Fibroblast of upper back skin (primary cell): ENCODE data around the gene STX11.

Experiments used
- DNase-seq: peaks from one replicate; pipeline ENCODE4 v3.0.0-alpha.2; 2013

Gene STX11

GRCh38 chr6:144143878-144144277 is 6.4 kb upstream of the STX11 start:
- no peak for DNase-seq

DNA sequence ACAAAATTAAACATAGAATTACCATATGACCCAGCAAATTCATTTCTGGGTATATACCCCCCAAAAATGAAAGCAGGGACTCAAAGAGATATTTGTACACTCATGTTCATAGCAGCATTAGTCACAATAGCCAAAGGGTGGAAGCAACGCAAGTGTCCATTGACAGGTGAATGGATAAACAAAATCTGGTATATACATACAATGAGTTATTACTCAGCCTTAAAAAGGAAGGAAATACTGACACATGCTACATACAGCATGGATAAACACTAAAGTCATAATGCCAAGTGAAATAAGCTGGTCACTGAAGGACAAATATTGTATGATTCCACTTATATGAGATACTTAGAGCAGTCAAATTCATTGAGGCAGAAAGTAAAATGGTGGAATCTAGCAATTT is 5.3 kb upstream of the STX11 start:
- DNase-seq = no peak

DNA sequence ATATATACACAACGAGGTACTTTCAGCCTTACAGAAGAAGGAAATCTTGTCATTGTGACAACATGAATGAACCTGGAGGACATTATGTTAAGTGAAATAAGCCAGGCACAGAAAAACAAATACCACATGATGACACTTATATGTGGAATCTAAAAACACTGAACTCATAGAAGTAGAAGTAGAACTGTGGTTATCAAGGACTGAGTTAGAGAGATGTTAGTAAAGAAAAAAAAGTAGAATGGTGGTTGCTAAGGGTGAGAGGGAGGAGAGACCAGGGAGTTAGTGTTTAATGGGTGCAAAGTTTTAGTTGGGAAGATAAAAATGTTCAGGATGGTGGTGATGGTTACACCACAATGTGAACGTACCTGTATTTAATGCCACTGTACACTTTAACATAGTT is 4.8 kb upstream of the STX11 start:
- no peak for DNase-seq

GRCh38 chr6:144148886-144149285 is 1.4 kb upstream of the STX11 start:
- peak; percentile 72 for DNase-seq

DNA sequence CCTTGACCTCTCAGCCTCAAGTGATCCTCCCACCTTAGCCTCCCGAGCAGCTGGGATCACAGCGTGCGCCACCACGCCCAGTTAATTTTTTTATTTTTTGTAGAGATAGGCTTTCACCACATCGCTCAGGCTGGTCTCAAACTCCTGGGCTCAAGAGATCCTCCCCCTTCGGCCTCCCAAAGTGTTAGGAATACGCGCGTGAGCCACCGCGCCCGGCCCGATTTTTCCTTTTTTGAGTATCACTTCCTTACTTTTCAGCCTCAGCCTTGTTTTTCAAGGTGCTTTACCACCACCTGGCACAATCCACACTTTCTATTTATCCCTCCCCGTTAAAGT is 791 bp upstream of the STX11 start:
- DNase-seq = no peak

DNA sequence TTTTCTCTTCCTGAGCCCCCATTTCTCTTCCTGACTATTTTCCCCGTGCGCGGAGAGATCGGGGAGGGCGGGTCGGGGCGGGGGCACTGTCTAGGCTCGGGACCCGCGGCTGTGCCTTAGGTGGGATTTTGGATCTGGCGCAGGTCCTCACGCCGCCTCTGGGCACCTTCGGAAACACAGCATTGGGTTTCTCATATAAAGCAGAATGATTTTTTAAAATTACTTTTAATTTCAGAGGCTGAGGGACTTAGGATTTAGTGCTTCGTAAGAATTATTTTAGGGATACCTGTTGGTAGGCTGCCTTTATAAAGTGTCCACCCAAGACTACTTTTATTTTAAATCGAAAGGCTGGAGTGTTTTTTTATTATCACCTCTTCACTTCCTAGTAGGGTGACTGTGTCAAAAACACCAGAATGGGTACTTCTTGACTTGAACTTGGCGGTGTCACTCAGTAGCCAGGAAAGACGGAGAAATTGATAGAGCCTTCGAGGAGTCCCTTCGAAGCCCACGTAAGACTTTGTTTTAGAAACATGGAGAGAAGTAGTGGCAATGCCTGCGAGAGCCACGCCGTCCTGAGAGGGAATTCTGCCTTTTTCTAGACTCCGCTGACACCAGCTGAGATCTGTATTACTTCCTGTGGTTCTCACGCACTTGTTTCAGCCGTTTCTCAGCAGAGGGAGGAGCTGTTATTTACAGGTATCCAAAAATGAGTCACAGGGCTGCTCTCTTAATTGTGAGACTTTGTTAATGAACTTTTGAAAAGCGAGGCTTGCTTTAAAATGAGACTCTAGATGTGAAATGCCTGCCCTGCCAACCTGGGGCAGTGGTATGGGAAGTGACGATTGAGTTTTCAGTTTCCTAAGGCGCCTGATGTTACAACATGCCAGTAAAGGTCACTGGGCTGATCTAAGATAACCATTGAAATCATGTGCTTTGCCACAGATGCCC is 667 bp downstream of the STX11 start:
- no peak for DNase-seq

DNA sequence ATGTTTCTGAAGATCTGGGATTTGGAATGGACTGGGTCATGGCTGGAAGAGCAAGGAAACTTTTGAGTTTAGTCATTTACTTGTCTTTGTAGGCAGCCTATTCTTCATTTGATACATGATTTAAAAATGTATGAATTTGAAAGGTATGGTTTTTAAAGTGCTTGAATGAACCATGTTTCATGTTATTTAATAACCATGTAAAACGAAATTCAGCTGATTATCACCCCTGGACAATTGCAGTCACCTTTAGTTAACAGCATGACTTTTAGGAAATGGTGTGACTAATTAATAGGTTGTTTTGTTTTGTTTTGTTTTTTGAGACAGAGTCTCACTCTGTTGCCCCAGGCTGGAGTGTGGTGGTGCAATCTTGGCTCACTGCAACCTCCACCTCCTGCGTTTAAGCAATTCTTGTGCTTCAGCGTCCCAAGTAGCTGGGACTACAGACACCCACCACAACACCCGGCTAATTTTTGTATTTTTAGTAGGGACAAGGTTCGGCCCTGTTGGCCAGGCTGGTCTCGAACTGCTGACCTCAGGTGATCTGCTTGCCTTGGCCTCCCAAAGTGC is 2.1 kb downstream of the STX11 start:
- DNase-seq = no peak

GRCh38 chr6:144153260-144153659 is 2.9 kb downstream of the STX11 start:
- no peak for DNase-seq

GRCh38 chr6:144153971-144154370 is 3.7 kb downstream of the STX11 start:
- no peak for DNase-seq

DNA sequence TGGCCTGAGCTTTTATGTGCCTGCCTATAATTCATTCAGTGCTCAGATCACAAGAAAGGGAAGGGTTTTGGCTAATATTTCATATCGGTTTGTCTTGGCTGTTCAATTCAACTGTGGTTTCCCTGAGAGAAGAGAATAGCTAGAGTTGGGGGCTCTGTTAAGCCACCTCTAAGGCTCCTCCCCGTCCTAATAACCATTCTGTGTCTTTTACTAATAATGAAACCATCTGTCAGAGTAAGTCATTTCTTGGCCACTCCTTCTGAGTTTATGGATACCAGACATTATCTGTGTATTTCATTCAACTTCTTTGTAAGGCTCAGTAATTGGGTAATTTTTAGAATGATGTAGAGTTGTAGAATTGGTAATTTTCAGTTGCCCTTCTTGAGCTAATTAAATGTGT is 5.2 kb downstream of the STX11 start:
- DNase-seq = no peak

GRCh38 chr6:144156338-144156737 is 6.0 kb downstream of the STX11 start:
- no peak for DNase-seq

- DNase-seq = no peak
These were observed 6.7 kb downstream of the STX11 start for GRCh38 chr6:144156991-144157390.

DNA sequence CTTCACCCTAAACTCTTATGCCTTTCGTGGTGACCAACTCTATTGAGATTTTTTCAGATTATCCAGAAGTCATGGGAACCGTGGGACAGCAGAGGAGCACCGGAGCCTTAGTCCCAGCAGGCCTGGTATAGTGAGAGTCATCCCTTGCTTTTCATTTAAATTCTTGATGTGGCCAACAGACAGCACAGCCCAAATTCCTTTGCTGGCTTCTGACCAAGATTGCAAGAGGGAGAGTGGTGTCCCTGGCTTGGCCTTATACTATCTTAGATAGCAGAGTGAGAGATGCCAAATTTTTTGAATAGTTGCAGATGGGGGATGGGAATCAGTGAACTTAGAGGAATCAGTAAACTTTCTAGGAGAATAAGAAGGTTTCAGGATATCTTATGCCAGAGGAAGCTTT is 7.8 kb downstream of the STX11 start:
- DNase-seq = peak; percentile 99

- DNase-seq = no peak
These were observed 8.9 kb downstream of the STX11 start for GRCh38 chr6:144159223-144159622.

DNA sequence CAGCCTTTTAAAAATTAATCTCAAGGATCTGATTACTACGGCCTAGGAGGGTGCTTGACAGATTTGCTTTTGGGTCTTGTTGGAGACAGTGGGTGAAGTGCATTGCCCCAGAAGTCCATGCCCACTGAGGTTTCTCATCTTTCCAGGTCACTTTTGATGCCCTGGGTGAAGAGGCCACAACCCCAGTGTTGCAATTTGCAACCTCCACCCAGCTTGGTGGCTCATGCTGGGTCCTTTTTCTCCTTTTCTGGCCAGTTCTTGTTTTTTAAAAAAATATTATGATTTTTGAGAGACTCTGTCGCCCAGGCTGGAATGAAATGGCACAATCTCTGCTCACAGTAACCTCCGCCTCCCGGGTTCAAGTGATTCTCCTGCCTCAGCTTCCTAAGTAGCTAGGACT is 9.4 kb downstream of the STX11 start:
- no peak for DNase-seq

DNA sequence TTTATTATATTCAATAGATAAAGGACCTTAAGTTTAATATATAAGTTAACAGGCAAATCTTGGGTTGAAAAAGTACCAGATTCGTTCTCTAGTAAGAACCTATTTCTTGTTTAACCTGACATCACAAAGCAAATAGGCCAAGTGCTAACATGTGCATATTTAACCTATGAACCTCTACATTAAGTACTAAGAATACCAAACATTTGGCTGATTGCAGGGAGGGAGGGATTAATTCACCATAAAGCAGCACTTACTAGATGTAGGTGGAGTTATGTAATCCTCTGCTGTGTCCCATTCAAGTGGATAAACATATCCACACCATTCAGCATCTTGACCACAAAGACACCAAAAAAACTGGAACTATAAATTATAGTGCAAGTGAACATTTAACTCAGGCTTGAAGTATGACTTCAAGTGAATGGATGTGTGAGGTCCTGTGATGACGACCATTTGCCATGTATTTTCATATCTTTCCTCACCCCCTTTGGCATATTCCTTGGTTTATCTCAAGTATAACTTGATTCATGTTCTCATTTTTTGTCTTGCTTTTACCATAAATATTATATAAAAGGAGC is 10.2 kb downstream of the STX11 start:
- peak; percentile 55 for DNase-seq

DNA sequence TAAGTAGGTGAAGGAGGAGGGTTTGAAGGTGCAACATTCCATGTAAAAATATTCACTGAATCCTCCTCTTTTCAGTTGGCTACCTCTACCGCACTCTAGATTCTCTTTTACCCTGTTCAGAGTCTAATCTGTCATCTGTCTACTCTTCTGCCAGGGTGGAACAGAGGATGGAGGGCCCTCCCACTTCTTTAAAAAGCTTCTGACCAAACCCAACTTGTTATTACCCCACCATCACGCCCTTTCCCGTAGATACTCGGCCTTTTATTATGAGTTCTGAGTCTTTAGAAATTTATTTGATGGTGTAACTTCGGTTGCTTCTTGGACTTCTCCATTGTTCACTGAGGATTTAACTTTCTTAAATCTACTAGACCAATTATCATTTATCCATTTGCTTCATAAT is 11.7 kb downstream of the STX11 start:
- DNase-seq = no peak

- DNase-seq = no peak
These were observed 12.7 kb downstream of the STX11 start for GRCh38 chr6:144162977-144163376.

DNA sequence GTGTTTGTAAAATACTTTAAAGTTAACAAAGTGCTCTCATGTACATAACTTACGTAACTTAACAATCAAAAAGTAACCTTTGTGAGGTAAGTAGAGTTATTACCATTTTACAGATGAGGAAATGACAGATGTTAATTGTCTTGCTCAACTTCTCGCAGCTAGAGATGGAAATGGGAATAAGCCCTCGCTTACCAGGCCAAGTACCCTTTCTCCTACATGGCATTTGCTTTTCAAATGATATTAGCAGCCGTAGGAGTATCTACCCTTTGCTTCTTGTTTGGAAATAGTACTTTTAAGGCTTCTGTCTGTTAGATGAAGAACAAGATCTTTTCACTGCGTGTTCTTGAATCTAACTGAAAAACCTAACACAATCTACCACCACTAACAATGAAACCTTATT is 15.5 kb downstream of the STX11 start:
- no peak for DNase-seq

GRCh38 chr6:144170044-144170443 is 19.7 kb downstream of the STX11 start:
- no peak for DNase-seq

DNA sequence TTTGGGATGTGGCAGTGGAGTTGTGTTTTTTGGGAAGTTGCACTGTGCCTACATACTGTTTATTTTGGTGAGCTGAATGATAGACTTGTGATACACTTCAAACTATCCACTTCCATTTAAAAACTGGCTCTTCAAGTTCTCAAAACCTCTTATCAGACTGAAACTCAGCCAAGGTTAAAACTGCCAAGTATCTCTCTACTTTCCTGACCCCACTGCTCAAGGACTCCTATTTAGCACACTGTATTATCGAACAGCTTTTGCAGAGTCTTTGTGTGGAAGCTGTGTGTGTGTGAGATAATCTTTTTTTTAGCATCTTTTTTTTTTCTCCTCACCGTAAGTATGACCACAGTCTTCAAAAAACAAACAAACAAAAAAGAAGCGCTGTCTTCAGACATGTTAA is 21.1 kb downstream of the STX11 start:
- DNase-seq = no peak

- DNase-seq = no peak
These were observed 23.7 kb downstream of the STX11 start for GRCh38 chr6:144174006-144174405.

DNA sequence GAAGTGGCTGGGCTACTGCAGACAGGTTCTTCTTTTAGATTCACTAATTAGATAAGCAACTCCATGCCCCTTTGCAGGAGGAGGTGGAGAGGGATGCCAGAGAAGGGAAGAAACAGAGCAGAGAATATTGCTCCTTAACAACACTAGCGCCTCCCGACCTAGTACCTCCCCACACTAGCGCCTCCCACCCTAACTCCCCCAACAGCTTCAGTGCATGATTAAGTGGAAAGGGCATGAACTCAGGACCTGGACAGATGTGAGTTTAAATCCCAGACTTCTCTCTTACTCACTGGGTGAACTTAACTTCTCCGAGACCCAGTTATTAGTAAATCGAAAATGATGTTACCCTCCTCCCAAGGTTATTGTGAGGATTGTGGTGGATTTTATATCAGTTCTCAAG is 25.7 kb downstream of the STX11 start:
- no peak for DNase-seq

GRCh38 chr6:144177726-144178125 is 27.4 kb downstream of the STX11 start:
- DNase-seq = no peak
